IMR-90 (cell line): Measurements from ENCODE around the gene PLXNA3. TPM values are rescaled to one million over a fixed set of nuclear protein-coding genes. Genes with fewer than 3 reads are reported as not detected.

Experiments
- ATAC-seq: fragments of 200-7000 bp; cut with Tn5 transposase; 2 replicates; pipeline ENCODE4 v1.9.1; 2020; ENCODE audit warnings: low read depth, mild to moderate bottlenecking, moderate library complexity
- BruUV-seq: library from RNA; stranded (reverse); fragments of 400-500 nt; replicated peaks from 2 replicates; lab custom pipeline; 2021; lab: Mats Ljungman, UMichigan
- CTCF ChIA-PET: fragments of 300-600 bp; formaldehyde crosslinking; extraction: SDS; loops from one replicate; lab custom pipeline; 2021; ENCODE audit warnings: antibody characterized with exemption; lab: Yijun Ruan, JAX
- POLR2A ChIA-PET: fragments of 300-600 bp; sonication (Branson Sonifier 250); formaldehyde crosslinking; loops from one replicate; lab custom pipeline; 2022; ENCODE audit warnings: antibody characterized with exemption; ENCODE audit not compliant: unreplicated experiment; lab: Charles Lee
- DNase-seq: peaks from one replicate; pipeline ENCODE4 v3.0.0; 2013
- H2AFZ ChIP-seq: replicated peaks from 2 replicates; pipeline ENCODE3; 2013; ENCODE audit warnings: low read length, mild to moderate bottlenecking; ENCODE audit not compliant: poor library complexity
- H2AK5ac ChIP-seq: 2 replicates; pipeline ENCODE4 v1.6.1; 2013; ENCODE audit warnings: low read depth, low read length, inconsistent platforms
- H2AK9ac ChIP-seq: replicated peaks from 2 replicates; pipeline ENCODE3; 2013; ENCODE audit warnings: mild to moderate bottlenecking, low read depth, low read length, moderate library complexity; ENCODE audit not compliant: poor library complexity
- H2BK120ac ChIP-seq: 2 replicates; pipeline ENCODE4 v1.6.1; 2013; ENCODE audit warnings: low read depth, low read length, inconsistent platforms
- H2BK15ac ChIP-seq: 3 replicates; pipeline ENCODE4 v1.6.1; 2013; ENCODE audit warnings: low read depth, low read length, inconsistent platforms
- H2BK20ac ChIP-seq: 2 replicates; pipeline ENCODE4 v1.6.1; 2013; ENCODE audit warnings: low read depth, mild to moderate bottlenecking, inconsistent platforms, low read length, moderate library complexity
- H2BK5ac ChIP-seq: 2 replicates; pipeline ENCODE4 v1.6.1; 2013; ENCODE audit warnings: mild to moderate bottlenecking, low read depth, low read length, inconsistent platforms; ENCODE audit not compliant: poor library complexity, severe bottlenecking
- H3K14ac ChIP-seq: replicated peaks from 2 replicates; pipeline ENCODE4 v1.6.1; 2013; ENCODE audit warnings: low read depth, low read length, inconsistent platforms
- H3K18ac ChIP-seq: 2 replicates; pipeline ENCODE4 v1.6.1; 2013; ENCODE audit warnings: low read depth, low read length, control low read depth
- H3K23ac ChIP-seq: 2 replicates; pipeline ENCODE4 v1.6.1; 2013; ENCODE audit warnings: low read depth, low read length, inconsistent platforms
- H3K27ac ChIP-seq: 2 replicates; pipeline ENCODE4 v1.5.1; 2013; ENCODE audit warnings: mild to moderate bottlenecking, control low read depth, low read length; ENCODE audit not compliant: insufficient read depth
- H3K27me3 ChIP-seq: 2 replicates; pipeline ENCODE4 v1.6.1; 2013; ENCODE audit warnings: low read length; ENCODE audit not compliant: control insufficient read depth, insufficient read depth
- H3K36me3 ChIP-seq: 2 replicates; pipeline ENCODE4 v1.6.1; 2013; ENCODE audit warnings: low read length, mixed read lengths; ENCODE audit not compliant: control insufficient read depth, insufficient read depth
- H3K4ac ChIP-seq: 2 replicates; pipeline ENCODE4 v1.6.1; 2013; ENCODE audit warnings: low read depth, low read length, inconsistent platforms
- H3K4me1 ChIP-seq: 2 replicates; pipeline ENCODE4 v1.6.1; 2013; ENCODE audit warnings: low read length, mixed read lengths; ENCODE audit not compliant: control insufficient read depth, insufficient read depth
- H3K4me2 ChIP-seq: 2 replicates; pipeline ENCODE4 v1.6.1; 2013; ENCODE audit warnings: low read depth, mild to moderate bottlenecking, control low read depth, low read length, moderate library complexity
- H3K4me3 ChIP-seq: 2 replicates; pipeline ENCODE4 v1.5.1; 2013; ENCODE audit warnings: low read depth, mild to moderate bottlenecking, control low read depth, low read length, moderate library complexity; ENCODE audit not compliant: insufficient read depth
- H3K56ac ChIP-seq: 2 replicates; pipeline ENCODE4 v1.6.1; 2013; ENCODE audit warnings: low read length, inconsistent platforms; ENCODE audit not compliant: insufficient read depth; ENCODE audit errors: extremely low read depth
- H3K79me1 ChIP-seq, 2 experiments: 2 replicates each; pipeline ENCODE4 v1.6.1; 2013; ENCODE audit warnings: low read length in 2 of 2, inconsistent platforms in 1 of 2, low read depth in 1 of 2
- H3K9ac ChIP-seq: 2 replicates; pipeline ENCODE4 v1.6.1; 2013; ENCODE audit warnings: low read depth, low read length, control low read depth
- H3K9me1 ChIP-seq: 2 replicates; pipeline ENCODE4 v1.6.1; 2013; ENCODE audit warnings: low read length, inconsistent platforms; ENCODE audit not compliant: insufficient read depth
- H3K9me3 ChIP-seq: 2 replicates; pipeline ENCODE4 v1.6.1; 2013; ENCODE audit warnings: low read length; ENCODE audit not compliant: control insufficient read depth, insufficient read depth
- H4K20me1 ChIP-seq: 2 replicates; pipeline ENCODE4 v1.6.1; 2013; ENCODE audit warnings: low read length, inconsistent platforms; ENCODE audit not compliant: insufficient read depth
- H4K5ac ChIP-seq: 2 replicates; pipeline ENCODE4 v1.6.1; 2013; ENCODE audit warnings: mild to moderate bottlenecking, low read depth, low read length, control low read depth
- H4K8ac ChIP-seq, 2 experiments: 2 replicates each; pipeline ENCODE4 v1.6.1; 2013; ENCODE audit warnings: low read depth in 2 of 2, low read length in 2 of 2, control low read depth in 1 of 2, inconsistent platforms in 1 of 2
- H4K91ac ChIP-seq: 2 replicates; pipeline ENCODE4 v1.6.1; 2013; ENCODE audit warnings: low read depth, low read length, inconsistent platforms; ENCODE audit not compliant: insufficient read depth
- BHLHE40 ChIP-seq: fragments of 150-350 bp; IDR thresholded peaks from 2 replicates; pipeline ENCODE4 v1.6.1; 2016; ENCODE audit warnings: mild to moderate bottlenecking, low read depth, low read length
- CEBPB ChIP-seq: IDR thresholded peaks from 2 replicates; pipeline ENCODE4 v1.6.1; 2012; ENCODE audit warnings: low read depth, low read length, improper control_type of control experiment
- CHD1 ChIP-seq: IDR thresholded peaks from 2 replicates; pipeline ENCODE4 v1.6.1; 2012; ENCODE audit warnings: low read depth, low read length, improper control_type of control experiment
- FOS ChIP-seq: fragments of 150-350 bp; IDR thresholded peaks from 2 replicates; pipeline ENCODE4 v1.6.1; 2016; ENCODE audit warnings: low read depth, low read length
- MAFK ChIP-seq: IDR thresholded peaks from 2 replicates; pipeline ENCODE4 v1.6.1; 2012; ENCODE audit warnings: low read depth, low read length, improper control_type of control experiment
- MAZ ChIP-seq: IDR thresholded peaks from 2 replicates; pipeline ENCODE4 v1.6.1; 2012; ENCODE audit warnings: low read depth, mild to moderate bottlenecking, low read length, improper control_type of control experiment, moderate library complexity, borderline replicate concordance
- MXI1 ChIP-seq: IDR thresholded peaks from 2 replicates; pipeline ENCODE4 v1.6.1; 2012; ENCODE audit warnings: low read depth, mild to moderate bottlenecking, low read length, moderate library complexity, borderline replicate concordance
- NFE2L2 ChIP-seq: fragments of 150-350 bp; IDR thresholded peaks from 2 replicates; pipeline ENCODE4 v1.6.1; 2016; ENCODE audit warnings: low read depth, mild to moderate bottlenecking, low read length
- POLR2A ChIP-seq: IDR thresholded peaks from 2 replicates; pipeline ENCODE4 v1.6.1; 2012; ENCODE audit warnings: mild to moderate bottlenecking, low read depth, low read length
- RFX5 ChIP-seq: IDR thresholded peaks from 2 replicates; pipeline ENCODE4 v1.8.0; 2012; ENCODE audit warnings: low read depth, mild to moderate bottlenecking, low read length, moderate library complexity
- SMC3 ChIP-seq: fragments of 150-350 bp; IDR thresholded peaks from 2 replicates; pipeline ENCODE4 v1.6.1; 2016; ENCODE audit warnings: low read depth, mild to moderate bottlenecking, antibody characterized with exemption, low read length, moderate library complexity
- WGBS, 2 experiments: methylation state at CpG; one replicate each; pipeline versions ENCODE4 v1.1.5 to v1.1.7; 2013; ENCODE audit warnings: missing lambda C conversion rate in 2 of 2; ENCODE audit not compliant: insufficient read length in 1 of 2; ENCODE audit errors: extremely low coverage in 2 of 2; 5-methylcytosine and 5-hydroxymethylcytosine counted together
- dilution Hi-C: fragments of 300-500 bp; cut with HindIII; formaldehyde crosslinking; loops from one replicate; pipeline ENCODE4 v1.14.3; 2018; ENCODE audit warnings: low sequenced_read_pairs; ENCODE audit not compliant: unreplicated experiment
- in situ Hi-C: fragments of 300-500 bp; cut with MboI; formaldehyde crosslinking; loops from 3 replicates; pipeline ENCODE4 v1.14.3; 2019; ENCODE audit warnings: low sequenced_read_pairs, inconsistent platforms, mixed read lengths
- intact Hi-C: fragments of 100-400 bp; cut with micrococcal nuclease; formaldehyde crosslinking; loops from 2 replicates; pipeline ENCODE4 v1.10.0; 2022
- polyA plus RNA-seq, 3 experiments: library from polyadenylated mRNA; depleted of rRNA; stranded (reverse); fragments of >200 nt; gene quantifications; 2 replicates each; pipeline ENCODE4 v1.2.3, GENCODE V29; 2012; ENCODE audit warnings: low replicate concordance in 1 of 3
- total RNA-seq: library from RNA; depleted of rRNA; stranded (reverse); fragments of >200 nt; gene quantifications from 2 replicates; pipeline ENCODE4 v1.2.3, GENCODE V29; 2012
- TF ChIP-seq, protein P1 (sequence below): conservative IDR thresholded peaks from 2 replicates; pipeline ENCODE4 v1.5.1; 2012; ENCODE audit warnings: mild to moderate bottlenecking, low read depth, low read length, improper control_type of control experiment
- TF ChIP-seq, protein P2 (sequence below): fragments of 150-350 bp; IDR thresholded peaks from 2 replicates; pipeline ENCODE4 v1.6.1; 2016; ENCODE audit warnings: low read depth, mild to moderate bottlenecking, low read length, moderate library complexity, borderline replicate concordance

The PLXNA3 gene
- total and polyA plus RNA-seq, 2 of the 4 experiments (the other 2 are of a cell fraction) = 4.3 to 111 TPM

- H4K91ac ChIP-seq = peak within 1 kb of the TSS; percentile 56
- POLR2A ChIA-PET = interaction anchor here (1.5 kb wide), 1 partner anchor 10 kb away, joined by 3 read pairs; no protein-coding TSS in a partner anchor
- H3K9me1 ChIP-seq = no peaks in the 10 kb centered on the region
- CTCF ChIA-PET = no interaction called here
- peak within 1 kb of the TSS; percentile 89 for H2AFZ ChIP-seq
- no TSS peak for BruUV-seq
- H3K9ac ChIP-seq = peak within 1 kb of the TSS; percentile 87
- H3K4ac ChIP-seq = peak within 1 kb of the TSS; percentile 90
- in situ Hi-C loops (no loop called here), intact Hi-C loops (no loop called here), dilution Hi-C loops (no loop called here)
- H4K5ac ChIP-seq = peak within 1 kb of the TSS; percentile 70
- H2BK120ac ChIP-seq = no peak within 1 kb of the TSS
- H3K4me3 ChIP-seq = peak within 1 kb of the TSS; percentile 98
- H2BK5ac ChIP-seq = peak within 1 kb of the TSS; percentile 100
- 38% methylated on average over 30 of the region's 93 CpGs; no CpG with 5 or more reads in 1 of the 2 experiments for WGBS, 2 experiments
- peaks cover 3% of the 10 kb centered on the region for H3K4me1 ChIP-seq
- H3K4me2 ChIP-seq = peak within 1 kb of the TSS; percentile 95
- peak within 1 kb of the TSS; percentile 95 for H3K27ac ChIP-seq
- H2BK15ac ChIP-seq = no peak within 1 kb of the TSS; the same call in 2 of the 3 replicates
- peaks cover 0 to 12% of the 10 kb centered on the region in 2 experiments; a peak in 1 of 4 replicates for H3K79me1 ChIP-seq
- peak within 1 kb of the TSS; percentile 77 to 86 for H4K8ac ChIP-seq
- peak within 1 kb of the TSS; percentile 98 for H2AK9ac ChIP-seq
- TF ChIP-seq MXI1 (no peak), RFX5 (no peak), CHD1 (no peak), NFE2L2 (no peak), MAZ (no peak), SMC3 (no peak), CEBPB (no peak), POLR2A (no peak), BHLHE40 (no peak), FOS (no peak), MAFK (no peak)
- TF ChIP-seq, protein P1, sequence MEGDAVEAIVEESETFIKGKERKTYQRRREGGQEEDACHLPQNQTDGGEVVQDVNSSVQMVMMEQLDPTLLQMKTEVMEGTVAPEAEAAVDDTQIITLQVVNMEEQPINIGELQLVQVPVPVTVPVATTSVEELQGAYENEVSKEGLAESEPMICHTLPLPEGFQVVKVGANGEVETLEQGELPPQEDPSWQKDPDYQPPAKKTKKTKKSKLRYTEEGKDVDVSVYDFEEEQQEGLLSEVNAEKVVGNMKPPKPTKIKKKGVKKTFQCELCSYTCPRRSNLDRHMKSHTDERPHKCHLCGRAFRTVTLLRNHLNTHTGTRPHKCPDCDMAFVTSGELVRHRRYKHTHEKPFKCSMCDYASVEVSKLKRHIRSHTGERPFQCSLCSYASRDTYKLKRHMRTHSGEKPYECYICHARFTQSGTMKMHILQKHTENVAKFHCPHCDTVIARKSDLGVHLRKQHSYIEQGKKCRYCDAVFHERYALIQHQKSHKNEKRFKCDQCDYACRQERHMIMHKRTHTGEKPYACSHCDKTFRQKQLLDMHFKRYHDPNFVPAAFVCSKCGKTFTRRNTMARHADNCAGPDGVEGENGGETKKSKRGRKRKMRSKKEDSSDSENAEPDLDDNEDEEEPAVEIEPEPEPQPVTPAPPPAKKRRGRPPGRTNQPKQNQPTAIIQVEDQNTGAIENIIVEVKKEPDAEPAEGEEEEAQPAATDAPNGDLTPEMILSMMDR = no peak
- TF ChIP-seq, protein P2, sequence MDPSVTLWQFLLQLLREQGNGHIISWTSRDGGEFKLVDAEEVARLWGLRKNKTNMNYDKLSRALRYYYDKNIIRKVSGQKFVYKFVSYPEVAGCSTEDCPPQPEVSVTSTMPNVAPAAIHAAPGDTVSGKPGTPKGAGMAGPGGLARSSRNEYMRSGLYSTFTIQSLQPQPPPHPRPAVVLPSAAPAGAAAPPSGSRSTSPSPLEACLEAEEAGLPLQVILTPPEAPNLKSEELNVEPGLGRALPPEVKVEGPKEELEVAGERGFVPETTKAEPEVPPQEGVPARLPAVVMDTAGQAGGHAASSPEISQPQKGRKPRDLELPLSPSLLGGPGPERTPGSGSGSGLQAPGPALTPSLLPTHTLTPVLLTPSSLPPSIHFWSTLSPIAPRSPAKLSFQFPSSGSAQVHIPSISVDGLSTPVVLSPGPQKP = no peak
- peak within 1 kb of the TSS; percentile 94 for H3K14ac ChIP-seq
- H3K56ac ChIP-seq = peak within 1 kb of the TSS; percentile 71
- H2AK5ac ChIP-seq = peak within 1 kb of the TSS; percentile 87
- ATAC-seq (peak; percentile 77), DNase-seq (peak; percentile 22)
- H3K9me3 ChIP-seq = no peaks in the 10 kb centered on the region
- no peak within 1 kb of the TSS for H2BK20ac ChIP-seq
- H3K18ac ChIP-seq = peak within 1 kb of the TSS; percentile 81
- H3K23ac ChIP-seq = peak within 1 kb of the TSS; percentile 85
- H4K20me1 ChIP-seq = peaks cover 14% of the 10 kb centered on the region
- H3K27me3 ChIP-seq = no peaks in the 10 kb centered on the region
- peaks cover 49% of the 10 kb centered on the region for H3K36me3 ChIP-seq
Measured at GRCh38 chrX:154436983-154437752, 20.9 kb upstream of the PLXNA3 start, which contains the start of gene GDI1. Gene GDI1, plus strand, starts transcription at chrX:154437154. Its CDS starts 101 bp downstream, at chrX:154437255.
